HCT116 (cell line): ENCODE data around the gene PAPPA2. TPM values are rescaled to one million over a fixed set of nuclear protein-coding genes. Genes with fewer than 3 reads are reported as not detected.

Experiments used
- ATAC-seq: fragments of 200-7000 bp; cut with Tn5 transposase; 2 replicates; pipeline ENCODE4 v1.9.1; 2020; ENCODE audit warnings: mild to moderate bottlenecking, moderate library complexity
- BruUV-seq: library from RNA; stranded (reverse); fragments of 400-500 nt; replicated peaks from 2 replicates; lab custom pipeline; 2021; lab: Mats Ljungman, UMichigan
- CTCF ChIA-PET: fragments of 300-600 bp; sonication (Branson Sonifier 250); formaldehyde crosslinking; loops from one replicate; lab custom pipeline; 2021; ENCODE audit warnings: antibody characterized with exemption; lab: Charles Lee
- POLR2A ChIA-PET: fragments of 300-600, 350-600 bp; sonication (Branson Sonifier 250); formaldehyde crosslinking; loops from one replicate; lab custom pipeline; 2021; ENCODE audit warnings: antibody characterized with exemption; lab: Charles Lee
- RAD21 ChIA-PET, 2 experiments: fragments of 300-600 bp; sonication (Branson Sonifier 250); formaldehyde crosslinking; loops; one replicate each; lab custom pipeline; 2023; ENCODE audit warnings: low total read pairs in 2 of 2; ENCODE audit not compliant: uncharacterized antibody in 2 of 2, unreplicated experiment in 2 of 2, low non-redundant PET in 1 of 2; lab: Charles Lee
- DNase-seq: peaks from one replicate; pipeline ENCODE4 v3.0.0-alpha.2; 2010; ENCODE audit warnings: low read depth, low spot score
- H2AFZ ChIP-seq: fragments of 200-600 bp; shearing (Covaris generic), sonication (generic); 2 replicates; pipeline ENCODE4 v1.6.1; 2017; ENCODE audit warnings: low read depth, mixed run types, mixed read lengths, antibody characterized with exemption, low read length; ENCODE audit not compliant: poor library complexity, severe bottlenecking
- H3K27ac ChIP-seq: 2 replicates; pipeline ENCODE4 v1.5.1; 2012; ENCODE audit warnings: low read depth, low read length
- H3K27me3 ChIP-seq: fragments of 200-600 bp; sonication (generic); 2 replicates; pipeline ENCODE4 v1.6.1; 2016; ENCODE audit warnings: mixed run types, low read length, mixed read lengths; ENCODE audit not compliant: insufficient read depth
- H3K36me3 ChIP-seq, 2 experiments: fragments of 200-500 bp in 1 of 2; fragments of 200-600 bp in 1 of 2; sonication (Bioruptor generic) in 1 of 2; sonication (generic) in 1 of 2; 2 replicates each; pipeline versions ENCODE4 v1.5.1 to v1.6.1; 2014 to 2016; ENCODE audit warnings: low read length in 2 of 2, inconsistent platforms in 1 of 2, mixed read lengths in 1 of 2, mixed run types in 1 of 2; ENCODE audit not compliant: insufficient read depth in 2 of 2, control insufficient read depth in 1 of 2
- H3K4me1 ChIP-seq, 2 experiments: fragments of 200-600 bp in 1 of 2; sonication (generic) in 1 of 2; 2 replicates each; pipeline versions ENCODE4 v1.5.1 to v1.6.1; 2012 to 2017; ENCODE audit warnings: low read length in 2 of 2, inconsistent platforms in 1 of 2, mild to moderate bottlenecking in 1 of 2, mixed read lengths in 1 of 2, mixed run types in 1 of 2, moderate library complexity in 1 of 2; ENCODE audit not compliant: insufficient read depth in 2 of 2, control insufficient read depth in 1 of 2
- H3K4me2 ChIP-seq: fragments of 200-600 bp; sonication (generic); 2 replicates; pipeline ENCODE4 v1.6.1; 2017; ENCODE audit warnings: mixed run types, low read length, mixed read lengths
- H3K4me3 ChIP-seq, 2 experiments: fragments of 200-600 bp in 1 of 2; sonication (generic) in 1 of 2; replicated peaks in 1 of 2; 2 replicates each; pipeline ENCODE4 v1.5.1; 2011 to 2016; ENCODE audit warnings: low read length in 2 of 2, control low read depth in 1 of 2, low read depth in 1 of 2, mild to moderate bottlenecking in 1 of 2, mixed read lengths in 1 of 2, mixed run types in 1 of 2
- H3K79me2 ChIP-seq: fragments of 200-600 bp; sonication (generic); 2 replicates; pipeline ENCODE4 v1.6.1; 2017; ENCODE audit warnings: mild to moderate bottlenecking, mixed run types, low read length, moderate library complexity, mixed read lengths; ENCODE audit not compliant: insufficient read depth
- H3K9ac ChIP-seq: fragments of 200-600 bp; sonication (generic); 2 replicates; pipeline ENCODE4 v1.6.1; 2016; ENCODE audit warnings: low read length, mixed read lengths
- H3K9me2 ChIP-seq: fragments of 200-600 bp; sonication (generic), shearing (Covaris generic); 2 replicates; pipeline ENCODE4 v1.6.1; 2017; ENCODE audit warnings: mixed run types, mild to moderate bottlenecking, moderate library complexity; ENCODE audit not compliant: insufficient read depth
- H3K9me3 ChIP-seq, 2 experiments: fragments of 200-500 bp in 1 of 2; fragments of 200-600 bp in 1 of 2; sonication (Bioruptor generic) in 1 of 2; sonication (generic) in 1 of 2; 2 replicates each; pipeline ENCODE4 v1.6.1; 2014 to 2017; ENCODE audit warnings: low read length in 2 of 2, mixed read lengths in 2 of 2, inconsistent platforms in 1 of 2, low read depth in 1 of 2, mild to moderate bottlenecking in 1 of 2, mixed run types in 1 of 2, moderate library complexity in 1 of 2; ENCODE audit not compliant: control insufficient read depth in 1 of 2, insufficient read depth in 1 of 2
- H4K20me1 ChIP-seq: fragments of 200-600 bp; sonication (generic), shearing (Covaris generic); 2 replicates; pipeline ENCODE4 v1.6.1; 2017; ENCODE audit warnings: mixed run types, mild to moderate bottlenecking, moderate library complexity; ENCODE audit not compliant: insufficient read depth
- CBX3 ChIP-seq: IDR thresholded peaks from 2 replicates; pipeline ENCODE4 v1.6.1; 2012; ENCODE audit warnings: low read depth
- CEBPB ChIP-seq: IDR thresholded peaks from 2 replicates; pipeline ENCODE4 v1.6.1; 2012; ENCODE audit warnings: low read depth
- EZH2 ChIP-seq: fragments of 200-600 bp; sonication (generic); IDR thresholded peaks from 2 replicates; pipeline ENCODE4 v1.6.1; 2017; ENCODE audit warnings: antibody characterized with exemption, mixed run types
- EZH2phosphoT487 ChIP-seq: fragments of 200-600 bp; IDR thresholded peaks from 2 replicates; pipeline ENCODE4 v1.6.1; 2018; ENCODE audit warnings: antibody characterized with exemption, borderline replicate concordance
- FOSL1 ChIP-seq: IDR thresholded peaks from 2 replicates; pipeline ENCODE4 v1.6.1; 2012; ENCODE audit warnings: low read depth
- TCF7L2 ChIP-seq: IDR thresholded peaks from 2 replicates; pipeline ENCODE4 v1.7.0; 2011; ENCODE audit warnings: borderline replicate concordance, inconsistent platforms; ENCODE audit not compliant: insufficient read depth, insufficient read length; ENCODE audit errors: extremely low read depth
- ZFX ChIP-seq: fragments of 450-650 bp; IDR thresholded peaks from 2 replicates; pipeline ENCODE4 v1.6.1; 2017
- ZNF274 ChIP-seq: fragments of 200-500 bp; sonication (Bioruptor generic); IDR thresholded peaks from 2 replicates; pipeline ENCODE4 v1.6.1; 2014; ENCODE audit warnings: mild to moderate bottlenecking, low read depth, low read length, inconsistent platforms
- intact Hi-C: fragments of 100-400 bp; cut with micrococcal nuclease; formaldehyde crosslinking; loops from 2 replicates; pipeline ENCODE4 v1.10.0; 2022
- total RNA-seq: library from RNA; stranded (reverse); gene quantifications from one replicate; pipeline ENCODE4 v1.2.1, GENCODE V29; 2021; ENCODE audit not compliant: unreplicated experiment
- TF ChIP-seq, protein P1 (sequence below): IDR thresholded peaks from 2 replicates; pipeline ENCODE4 v1.6.1; 2012
- TF ChIP-seq, protein P2 (sequence below): IDR thresholded peaks from 2 replicates; pipeline ENCODE4 v1.6.1; 2012; ENCODE audit warnings: low read depth

The PAPPA2 gene
- total RNA-seq, 1 experiment from 2014 or later = not detected

DNA sequence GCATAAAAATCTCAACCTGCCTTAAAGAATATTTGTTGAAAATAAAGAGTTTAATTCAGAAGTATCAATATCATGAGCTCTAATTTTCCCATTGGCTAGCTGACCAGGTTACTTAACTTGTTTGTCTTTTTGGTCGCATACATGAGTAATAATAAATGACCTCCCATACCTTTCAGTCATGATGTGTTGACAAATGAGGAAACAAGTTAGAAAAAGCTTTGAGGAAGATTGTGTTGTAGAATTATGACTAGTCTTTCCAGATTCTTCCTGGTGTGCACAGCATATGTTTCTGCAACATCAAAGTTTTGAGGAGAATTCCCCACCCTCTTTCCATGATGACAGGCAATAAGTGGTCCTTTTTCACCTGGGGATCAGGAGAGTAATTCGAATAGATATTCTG is 17.6 kb upstream of the PAPPA2 start:
- BruUV-seq = no TSS peak
- H3K36me3 ChIP-seq = no peaks in the 10 kb centered on the region
- no peak for ATAC-seq
- no peak overlapping the region for H3K9ac ChIP-seq
- ChIA-PET RAD21 (no interaction called here), POLR2A (no interaction called here), CTCF (no interaction called here)
- no peak overlapping the region for H3K27ac ChIP-seq
- no peak overlapping the region for H3K4me2 ChIP-seq
- TF ChIP-seq EZH2 = no peak
- no peak for TF ChIP-seq ZNF274
- TF ChIP-seq TCF7L2 = no peak
- TF ChIP-seq FOSL1 = no peak
- TF ChIP-seq, protein P1, sequence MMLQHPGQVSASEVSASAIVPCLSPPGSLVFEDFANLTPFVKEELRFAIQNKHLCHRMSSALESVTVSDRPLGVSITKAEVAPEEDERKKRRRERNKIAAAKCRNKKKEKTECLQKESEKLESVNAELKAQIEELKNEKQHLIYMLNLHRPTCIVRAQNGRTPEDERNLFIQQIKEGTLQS = no peak
- no peak for TF ChIP-seq ZFX
- TF ChIP-seq, protein P2, sequence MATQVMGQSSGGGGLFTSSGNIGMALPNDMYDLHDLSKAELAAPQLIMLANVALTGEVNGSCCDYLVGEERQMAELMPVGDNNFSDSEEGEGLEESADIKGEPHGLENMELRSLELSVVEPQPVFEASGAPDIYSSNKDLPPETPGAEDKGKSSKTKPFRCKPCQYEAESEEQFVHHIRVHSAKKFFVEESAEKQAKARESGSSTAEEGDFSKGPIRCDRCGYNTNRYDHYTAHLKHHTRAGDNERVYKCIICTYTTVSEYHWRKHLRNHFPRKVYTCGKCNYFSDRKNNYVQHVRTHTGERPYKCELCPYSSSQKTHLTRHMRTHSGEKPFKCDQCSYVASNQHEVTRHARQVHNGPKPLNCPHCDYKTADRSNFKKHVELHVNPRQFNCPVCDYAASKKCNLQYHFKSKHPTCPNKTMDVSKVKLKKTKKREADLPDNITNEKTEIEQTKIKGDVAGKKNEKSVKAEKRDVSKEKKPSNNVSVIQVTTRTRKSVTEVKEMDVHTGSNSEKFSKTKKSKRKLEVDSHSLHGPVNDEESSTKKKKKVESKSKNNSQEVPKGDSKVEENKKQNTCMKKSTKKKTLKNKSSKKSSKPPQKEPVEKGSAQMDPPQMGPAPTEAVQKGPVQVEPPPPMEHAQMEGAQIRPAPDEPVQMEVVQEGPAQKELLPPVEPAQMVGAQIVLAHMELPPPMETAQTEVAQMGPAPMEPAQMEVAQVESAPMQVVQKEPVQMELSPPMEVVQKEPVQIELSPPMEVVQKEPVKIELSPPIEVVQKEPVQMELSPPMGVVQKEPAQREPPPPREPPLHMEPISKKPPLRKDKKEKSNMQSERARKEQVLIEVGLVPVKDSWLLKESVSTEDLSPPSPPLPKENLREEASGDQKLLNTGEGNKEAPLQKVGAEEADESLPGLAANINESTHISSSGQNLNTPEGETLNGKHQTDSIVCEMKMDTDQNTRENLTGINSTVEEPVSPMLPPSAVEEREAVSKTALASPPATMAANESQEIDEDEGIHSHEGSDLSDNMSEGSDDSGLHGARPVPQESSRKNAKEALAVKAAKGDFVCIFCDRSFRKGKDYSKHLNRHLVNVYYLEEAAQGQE = no peak
- TF ChIP-seq CEBPB = no peak
- no peak for TF ChIP-seq CBX3
- no peak for TF ChIP-seq EZH2phosphoT487
- no peaks in the 10 kb centered on the region for H3K9me3 ChIP-seq
- intact Hi-C loops = no loop called here
- H3K4me3 ChIP-seq = no peak overlapping the region
- H3K4me1 ChIP-seq = no peaks in the 10 kb centered on the region
- H4K20me1 ChIP-seq = no peaks in the 10 kb centered on the region
- no peak overlapping the region for H2AFZ ChIP-seq
- no peaks in the 10 kb centered on the region for H3K79me2 ChIP-seq
- no peaks in the 10 kb centered on the region for H3K9me2 ChIP-seq
- H3K27me3 ChIP-seq = peaks cover 19% of the 10 kb centered on the region; the same call in 1 of the 2 replicates
- no peak for DNase-seq
